ENCODE data around the gene TCTA.

Gene TCTA

DNA sequence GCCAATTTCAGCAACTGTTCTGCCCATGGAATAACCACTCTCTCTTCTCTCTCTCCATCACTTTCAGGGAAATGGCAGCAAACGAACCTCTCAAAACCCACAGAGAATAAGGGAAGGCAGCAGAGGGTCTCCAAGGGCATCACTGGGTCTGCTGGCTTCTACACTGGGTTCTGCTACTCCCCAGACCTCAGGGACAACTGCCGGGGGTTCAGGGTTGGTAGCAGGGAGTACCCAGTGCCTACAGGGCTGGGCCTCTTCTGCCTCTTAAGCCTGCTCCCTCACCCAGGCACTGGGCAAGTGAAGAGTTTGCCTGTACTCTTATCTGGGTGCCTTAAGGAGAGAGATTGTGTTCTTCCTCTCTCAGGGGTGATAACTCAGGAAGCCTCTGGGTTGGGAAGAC lies 2.5 kb downstream of the TCTA start:
- TF ChIP-seq, protein P1, sequence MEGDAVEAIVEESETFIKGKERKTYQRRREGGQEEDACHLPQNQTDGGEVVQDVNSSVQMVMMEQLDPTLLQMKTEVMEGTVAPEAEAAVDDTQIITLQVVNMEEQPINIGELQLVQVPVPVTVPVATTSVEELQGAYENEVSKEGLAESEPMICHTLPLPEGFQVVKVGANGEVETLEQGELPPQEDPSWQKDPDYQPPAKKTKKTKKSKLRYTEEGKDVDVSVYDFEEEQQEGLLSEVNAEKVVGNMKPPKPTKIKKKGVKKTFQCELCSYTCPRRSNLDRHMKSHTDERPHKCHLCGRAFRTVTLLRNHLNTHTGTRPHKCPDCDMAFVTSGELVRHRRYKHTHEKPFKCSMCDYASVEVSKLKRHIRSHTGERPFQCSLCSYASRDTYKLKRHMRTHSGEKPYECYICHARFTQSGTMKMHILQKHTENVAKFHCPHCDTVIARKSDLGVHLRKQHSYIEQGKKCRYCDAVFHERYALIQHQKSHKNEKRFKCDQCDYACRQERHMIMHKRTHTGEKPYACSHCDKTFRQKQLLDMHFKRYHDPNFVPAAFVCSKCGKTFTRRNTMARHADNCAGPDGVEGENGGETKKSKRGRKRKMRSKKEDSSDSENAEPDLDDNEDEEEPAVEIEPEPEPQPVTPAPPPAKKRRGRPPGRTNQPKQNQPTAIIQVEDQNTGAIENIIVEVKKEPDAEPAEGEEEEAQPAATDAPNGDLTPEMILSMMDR (IDR thresholded peaks at IDR 0.05): no peak

DNA sequence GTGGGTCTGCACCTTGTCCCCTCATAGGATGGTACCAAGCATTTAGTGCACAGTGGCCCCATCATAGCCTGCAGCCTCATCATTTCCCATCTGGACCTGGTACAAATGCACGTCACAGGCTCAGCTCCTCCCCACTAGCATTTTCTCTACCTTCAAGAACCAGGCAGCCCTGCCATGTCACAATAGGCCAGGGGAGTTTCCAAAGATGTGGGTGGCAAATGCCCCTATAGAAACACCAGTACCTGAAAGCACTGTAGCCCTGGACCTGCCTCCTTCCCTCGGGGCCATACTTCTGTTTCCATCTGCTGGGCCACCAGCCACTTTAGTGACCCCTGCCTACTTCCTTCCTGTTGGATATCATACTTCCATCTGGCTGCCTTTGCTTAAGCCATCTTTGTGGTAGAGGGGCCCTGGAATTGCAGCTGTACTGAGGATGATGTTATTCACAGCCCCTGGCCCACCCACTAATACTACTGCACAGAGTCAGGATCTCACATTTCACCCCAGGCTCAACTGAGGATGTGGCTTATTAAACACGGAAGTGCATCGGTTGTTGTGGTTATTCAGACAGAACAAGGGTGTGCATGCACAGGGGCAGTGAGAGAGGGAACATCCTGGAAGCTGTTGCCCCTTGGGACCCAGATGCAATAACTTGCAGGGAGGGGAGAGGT lies 3.8 kb downstream of the TCTA start:
- TF ChIP-seq, protein P1 (IDR thresholded peaks at IDR 0.05): no peak

DNA sequence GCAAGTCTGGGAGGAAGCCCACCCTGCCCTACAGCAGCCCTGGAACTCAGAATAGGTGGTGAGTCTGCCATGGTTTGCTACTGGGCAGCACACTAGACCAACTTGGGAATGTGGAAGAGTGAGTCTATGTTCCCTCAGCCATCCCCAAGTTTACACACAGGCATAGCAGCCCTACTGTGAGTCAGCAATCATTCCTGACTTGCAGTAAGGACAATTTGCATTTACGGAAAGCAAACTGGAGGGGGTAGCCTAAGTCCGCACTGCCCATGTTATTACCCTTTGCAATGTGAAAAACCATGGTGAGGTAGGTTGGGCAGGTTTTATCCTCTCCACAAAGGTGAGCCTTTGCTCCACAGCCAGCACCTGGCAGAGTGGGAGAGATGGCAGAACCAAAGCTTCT lies 4.6 kb downstream of the TCTA start:
- TF ChIP-seq, protein P1 (IDR thresholded peaks at IDR 0.05): no peak

DNA sequence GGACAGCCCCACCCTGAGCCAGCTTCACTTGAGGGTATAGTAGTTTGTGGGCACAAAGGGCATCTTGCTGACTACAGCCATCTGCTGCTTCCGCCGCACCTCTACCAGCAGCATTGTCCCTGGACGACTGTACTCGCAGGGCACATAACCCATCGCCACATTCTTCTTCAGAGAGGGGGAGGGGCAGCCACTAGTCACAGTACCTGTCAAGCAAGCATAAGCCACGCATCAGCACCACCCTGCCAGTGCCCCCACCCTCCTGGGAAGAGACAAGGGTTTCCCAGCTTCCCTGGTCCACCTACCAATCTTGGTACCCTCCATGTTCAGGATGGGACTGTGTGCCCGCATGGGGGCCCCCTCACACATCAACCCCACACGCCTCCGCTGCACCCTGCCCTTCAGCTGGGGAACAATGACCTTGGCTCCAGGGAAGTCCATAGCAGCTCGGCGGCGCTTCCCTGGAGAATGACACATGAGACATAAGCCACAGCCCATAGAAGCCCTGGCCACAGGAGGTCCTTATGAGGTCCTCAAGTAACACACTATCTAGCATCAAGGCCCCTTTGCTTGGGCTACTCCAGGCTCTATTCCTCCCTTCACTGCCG lies 5.4 kb downstream of the TCTA start:
- TF ChIP-seq, protein P1 (IDR thresholded peaks at IDR 0.05): no peak

DNA sequence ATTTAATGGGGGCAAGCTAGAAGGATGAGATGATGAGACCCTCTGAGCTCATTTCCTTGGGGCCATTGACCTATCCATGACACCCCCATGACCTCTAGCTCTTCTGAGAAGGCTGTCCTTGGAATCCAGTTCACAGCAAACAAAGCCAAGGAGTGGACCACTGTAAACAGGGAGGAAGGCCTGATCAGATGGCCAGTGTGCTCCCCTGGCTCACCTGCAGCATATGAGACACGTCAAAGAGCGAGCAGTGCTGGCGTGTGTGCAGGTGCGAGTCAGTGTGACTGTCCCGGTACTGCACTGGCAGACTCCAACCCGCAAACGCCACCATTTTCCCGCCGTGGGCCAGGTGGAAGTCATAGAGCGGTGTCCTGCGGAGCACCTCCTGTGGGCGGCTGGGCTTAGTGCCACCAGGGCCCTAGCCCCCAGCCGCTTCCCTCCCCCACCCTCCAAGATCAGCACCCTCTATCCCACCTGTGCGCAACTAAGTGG lies 9.7 kb downstream of the TCTA start:
- TF ChIP-seq, protein P1 (IDR thresholded peaks at IDR 0.05): no peak

DNA sequence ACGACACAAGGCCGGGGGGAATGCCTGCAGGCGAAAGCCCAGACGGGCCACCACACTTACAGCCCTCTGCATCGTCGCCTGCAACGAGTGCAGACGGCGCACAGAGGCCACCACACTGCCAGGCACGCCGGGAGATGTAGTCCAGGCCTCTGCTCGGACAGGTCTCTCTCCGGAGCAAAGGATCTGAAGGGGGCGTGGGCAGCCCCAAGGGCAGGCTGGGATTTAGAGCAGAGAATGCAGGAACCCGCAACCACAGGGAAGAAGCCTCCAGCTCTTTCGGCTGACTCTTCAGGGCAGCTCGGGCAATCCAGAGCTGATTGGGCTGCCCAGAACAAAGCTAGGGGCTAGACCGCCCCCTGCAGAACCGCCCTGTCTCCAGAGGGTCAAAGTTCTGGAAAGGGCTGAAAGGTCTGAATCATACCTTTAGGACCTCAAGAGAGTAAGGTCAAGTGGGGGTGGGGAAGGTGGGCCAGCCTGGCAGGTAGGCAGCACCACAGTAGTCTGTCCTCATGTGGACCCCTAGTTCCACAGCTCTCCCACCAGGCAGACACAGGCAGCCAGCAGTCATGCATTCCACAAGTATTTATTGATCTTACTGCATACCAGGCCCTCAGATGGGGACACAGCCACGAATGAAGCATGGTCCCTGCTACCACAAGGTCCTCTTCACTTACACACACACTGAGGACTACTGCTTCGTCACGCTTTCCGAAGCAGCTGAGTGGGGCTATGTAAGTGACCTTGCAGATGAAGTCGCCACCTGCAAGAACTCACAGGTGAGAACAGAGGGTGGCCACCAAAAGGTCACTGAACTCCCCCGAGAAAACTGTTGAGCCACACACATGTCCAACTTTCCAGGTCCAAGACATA lies 10.4 kb downstream of the TCTA start, which contains the start of gene AMT:
Gene AMT (minus strand): TSS at position 95 of the 870 bp plus-strand sequence. CDS start 23 bp downstream, at position 72.
- TF ChIP-seq, protein P1 (IDR thresholded peaks at IDR 0.05): no peak

DNA sequence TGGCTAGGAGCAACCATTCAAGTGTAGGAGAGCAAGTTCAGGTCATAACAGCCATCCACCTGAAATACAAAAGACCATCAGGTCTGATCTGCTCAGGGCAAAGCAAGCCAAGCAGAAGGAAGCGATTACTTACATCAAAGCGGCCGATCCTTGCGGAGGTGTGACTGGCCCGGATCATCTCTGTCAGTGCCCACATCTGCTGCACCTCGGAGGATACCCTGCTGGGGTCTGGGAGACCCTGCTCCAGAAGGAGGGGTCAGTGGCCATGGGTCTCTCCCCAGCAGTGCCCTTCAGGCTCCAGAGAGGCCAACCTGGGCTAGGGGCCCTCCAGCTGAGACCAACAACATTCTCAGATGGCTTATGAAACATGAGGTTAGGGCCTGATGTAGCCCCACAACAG lies 12.6 kb downstream of the TCTA start:
- TF ChIP-seq, protein P1 (IDR thresholded peaks at IDR 0.05): no peak

Measured in LNCAP (cell line).